Activated T-cell treated with anti-CD3 and anti-CD28 coated beads for 1 hour (primary cell): ENCODE measurements around the gene CCL25.

Experiments used
- DNase-seq: peaks from one replicate; pipeline ENCODE4 v3.0.0-alpha.2; 2020; ENCODE audit warnings: low read depth

The CCL25 gene

GRCh38 chr19:8109890-8110662 lies 57.5 kb downstream of the CCL25 start:
- no peak for DNase-seq

DNA sequence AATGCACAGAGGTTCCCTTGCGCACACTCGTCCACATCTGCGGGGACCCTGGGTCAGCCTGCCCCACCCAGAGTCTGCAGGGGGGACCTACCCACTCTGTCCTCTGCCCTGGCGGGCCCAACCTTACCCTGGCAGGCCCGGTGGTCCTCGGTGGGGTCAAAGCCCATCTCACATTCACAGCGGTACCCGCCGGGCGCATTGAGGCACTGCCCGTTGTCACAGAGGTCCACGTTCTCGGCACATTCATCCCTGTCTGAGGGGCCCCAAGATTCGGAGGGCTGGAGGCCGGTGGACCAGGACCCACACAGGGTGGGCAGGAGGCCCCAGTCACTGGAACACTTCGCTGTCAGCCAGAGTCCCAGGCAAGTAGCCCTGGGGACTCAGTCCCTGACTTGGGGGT lies 58.4 kb downstream of the CCL25 start:
- no peak for DNase-seq

GRCh38 chr19:8111376-8111775 lies 58.8 kb downstream of the CCL25 start:
- no peak for DNase-seq
